HCT116 (cell line): ENCODE data around the gene ZBTB33.

Experiments
- CEBPB ChIP-seq: IDR thresholded peaks from 2 replicates; pipeline ENCODE4 v1.6.1; 2012; ENCODE audit warnings: low read depth
- EZH2 ChIP-seq: fragments of 200-600 bp; sonication (generic); IDR thresholded peaks from 2 replicates; pipeline ENCODE4 v1.6.1; 2017; ENCODE audit warnings: antibody characterized with exemption, mixed run types
- EZH2phosphoT487 ChIP-seq: fragments of 200-600 bp; IDR thresholded peaks from 2 replicates; pipeline ENCODE4 v1.6.1; 2018; ENCODE audit warnings: antibody characterized with exemption, borderline replicate concordance
- POLR2A ChIP-seq: IDR thresholded peaks from 2 replicates; pipeline ENCODE4 v1.7.0; 2011; ENCODE audit warnings: borderline replicate concordance; ENCODE audit not compliant: insufficient read depth, insufficient read length; ENCODE audit errors: extremely low read depth
- POLR2AphosphoS5 ChIP-seq: IDR thresholded peaks from 2 replicates; pipeline ENCODE4 v1.6.1; 2011; ENCODE audit warnings: mild to moderate bottlenecking, low read depth, low read length, moderate library complexity
- SP1 ChIP-seq: IDR thresholded peaks from 2 replicates; pipeline ENCODE4 v1.6.1; 2012; ENCODE audit warnings: low read depth
- YY1 ChIP-seq: IDR thresholded peaks from 2 replicates; pipeline ENCODE4 v1.6.1; 2011; ENCODE audit warnings: low read length, low read depth, moderate library complexity, mild to moderate bottlenecking; ENCODE audit not compliant: insufficient replicate concordance; ENCODE audit errors: extremely low read depth
- ZFX ChIP-seq: fragments of 450-650 bp; IDR thresholded peaks from 2 replicates; pipeline ENCODE4 v1.6.1; 2017
- ZNF274 ChIP-seq: fragments of 200-500 bp; sonication (Bioruptor generic); IDR thresholded peaks from 2 replicates; pipeline ENCODE4 v1.6.1; 2014; ENCODE audit warnings: mild to moderate bottlenecking, low read depth, low read length, inconsistent platforms
- TF ChIP-seq, protein P1 (sequence below): IDR thresholded peaks from 2 replicates; pipeline ENCODE4 v1.6.1; 2012
- TF ChIP-seq, protein P2 (sequence below), 3 experiments: fragments of 200-600 bp in 1 of 3; sonication (generic) in 1 of 3; IDR thresholded peaks in 2 of 3; conservative IDR thresholded peaks in 1 of 3; 2 replicates each; pipeline ENCODE4 v1.5.1; 2012 to 2017; ENCODE audit warnings: low read depth in 2 of 3, low read length in 2 of 3, antibody characterized with exemption in 1 of 3, borderline replicate concordance in 1 of 3, control low read depth in 1 of 3, mild to moderate bottlenecking in 1 of 3, mixed read lengths in 1 of 3, mixed run types in 1 of 3, moderate library complexity in 1 of 3; ENCODE audit not compliant: insufficient read depth in 1 of 3
- TF ChIP-seq, protein P3 (sequence below): IDR thresholded peaks from 2 replicates; pipeline ENCODE4 v1.6.1; 2012; ENCODE audit warnings: low read depth

DNA sequence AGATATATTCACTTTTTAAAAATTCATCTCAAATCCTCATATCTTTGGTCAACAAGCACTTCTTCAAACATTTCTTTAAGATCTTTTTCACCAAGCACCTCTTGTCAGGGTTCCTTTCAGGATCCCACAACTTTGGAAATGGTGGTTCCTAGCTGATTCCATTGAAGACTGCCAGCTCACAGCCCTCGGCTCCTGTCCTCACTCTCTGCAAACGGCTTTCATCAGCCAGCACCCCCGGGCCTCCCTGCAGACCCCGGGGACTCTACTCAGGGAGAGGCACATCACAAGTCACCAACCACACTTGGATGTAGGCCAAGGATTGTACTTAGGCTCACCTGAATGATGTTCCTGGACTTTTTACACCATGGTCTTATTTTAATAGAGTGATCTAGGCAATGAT is 20.0 kb downstream of the ZBTB33 start:
- no peak for TF ChIP-seq YY1
- TF ChIP-seq, protein P1, sequence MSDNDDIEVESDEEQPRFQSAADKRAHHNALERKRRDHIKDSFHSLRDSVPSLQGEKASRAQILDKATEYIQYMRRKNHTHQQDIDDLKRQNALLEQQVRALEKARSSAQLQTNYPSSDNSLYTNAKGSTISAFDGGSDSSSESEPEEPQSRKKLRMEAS: no peak
- TF ChIP-seq EZH2: no peak
- TF ChIP-seq, protein P2, sequence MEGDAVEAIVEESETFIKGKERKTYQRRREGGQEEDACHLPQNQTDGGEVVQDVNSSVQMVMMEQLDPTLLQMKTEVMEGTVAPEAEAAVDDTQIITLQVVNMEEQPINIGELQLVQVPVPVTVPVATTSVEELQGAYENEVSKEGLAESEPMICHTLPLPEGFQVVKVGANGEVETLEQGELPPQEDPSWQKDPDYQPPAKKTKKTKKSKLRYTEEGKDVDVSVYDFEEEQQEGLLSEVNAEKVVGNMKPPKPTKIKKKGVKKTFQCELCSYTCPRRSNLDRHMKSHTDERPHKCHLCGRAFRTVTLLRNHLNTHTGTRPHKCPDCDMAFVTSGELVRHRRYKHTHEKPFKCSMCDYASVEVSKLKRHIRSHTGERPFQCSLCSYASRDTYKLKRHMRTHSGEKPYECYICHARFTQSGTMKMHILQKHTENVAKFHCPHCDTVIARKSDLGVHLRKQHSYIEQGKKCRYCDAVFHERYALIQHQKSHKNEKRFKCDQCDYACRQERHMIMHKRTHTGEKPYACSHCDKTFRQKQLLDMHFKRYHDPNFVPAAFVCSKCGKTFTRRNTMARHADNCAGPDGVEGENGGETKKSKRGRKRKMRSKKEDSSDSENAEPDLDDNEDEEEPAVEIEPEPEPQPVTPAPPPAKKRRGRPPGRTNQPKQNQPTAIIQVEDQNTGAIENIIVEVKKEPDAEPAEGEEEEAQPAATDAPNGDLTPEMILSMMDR (IDR thresholded peaks at IDR 0.05 in 2 of 3, conservative IDR thresholded peaks at IDR 0.05 in 1 of 3; ENCODE audit: borderline replicate concordance in 1 of 3, insufficient read depth in 1 of 3, low read depth in 2 of 3, low read length in 2 of 3): no peak
- TF ChIP-seq POLR2AphosphoS5: no peak
- TF ChIP-seq POLR2A: no peak
- no peak for TF ChIP-seq CEBPB
- TF ChIP-seq ZNF274: no peak
- TF ChIP-seq, protein P3, sequence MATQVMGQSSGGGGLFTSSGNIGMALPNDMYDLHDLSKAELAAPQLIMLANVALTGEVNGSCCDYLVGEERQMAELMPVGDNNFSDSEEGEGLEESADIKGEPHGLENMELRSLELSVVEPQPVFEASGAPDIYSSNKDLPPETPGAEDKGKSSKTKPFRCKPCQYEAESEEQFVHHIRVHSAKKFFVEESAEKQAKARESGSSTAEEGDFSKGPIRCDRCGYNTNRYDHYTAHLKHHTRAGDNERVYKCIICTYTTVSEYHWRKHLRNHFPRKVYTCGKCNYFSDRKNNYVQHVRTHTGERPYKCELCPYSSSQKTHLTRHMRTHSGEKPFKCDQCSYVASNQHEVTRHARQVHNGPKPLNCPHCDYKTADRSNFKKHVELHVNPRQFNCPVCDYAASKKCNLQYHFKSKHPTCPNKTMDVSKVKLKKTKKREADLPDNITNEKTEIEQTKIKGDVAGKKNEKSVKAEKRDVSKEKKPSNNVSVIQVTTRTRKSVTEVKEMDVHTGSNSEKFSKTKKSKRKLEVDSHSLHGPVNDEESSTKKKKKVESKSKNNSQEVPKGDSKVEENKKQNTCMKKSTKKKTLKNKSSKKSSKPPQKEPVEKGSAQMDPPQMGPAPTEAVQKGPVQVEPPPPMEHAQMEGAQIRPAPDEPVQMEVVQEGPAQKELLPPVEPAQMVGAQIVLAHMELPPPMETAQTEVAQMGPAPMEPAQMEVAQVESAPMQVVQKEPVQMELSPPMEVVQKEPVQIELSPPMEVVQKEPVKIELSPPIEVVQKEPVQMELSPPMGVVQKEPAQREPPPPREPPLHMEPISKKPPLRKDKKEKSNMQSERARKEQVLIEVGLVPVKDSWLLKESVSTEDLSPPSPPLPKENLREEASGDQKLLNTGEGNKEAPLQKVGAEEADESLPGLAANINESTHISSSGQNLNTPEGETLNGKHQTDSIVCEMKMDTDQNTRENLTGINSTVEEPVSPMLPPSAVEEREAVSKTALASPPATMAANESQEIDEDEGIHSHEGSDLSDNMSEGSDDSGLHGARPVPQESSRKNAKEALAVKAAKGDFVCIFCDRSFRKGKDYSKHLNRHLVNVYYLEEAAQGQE: no peak
- no peak for TF ChIP-seq EZH2phosphoT487
- TF ChIP-seq SP1: no peak
- TF ChIP-seq ZFX: no peak
